ENCODE data around the gene EYS.

EYS gene

DNA sequence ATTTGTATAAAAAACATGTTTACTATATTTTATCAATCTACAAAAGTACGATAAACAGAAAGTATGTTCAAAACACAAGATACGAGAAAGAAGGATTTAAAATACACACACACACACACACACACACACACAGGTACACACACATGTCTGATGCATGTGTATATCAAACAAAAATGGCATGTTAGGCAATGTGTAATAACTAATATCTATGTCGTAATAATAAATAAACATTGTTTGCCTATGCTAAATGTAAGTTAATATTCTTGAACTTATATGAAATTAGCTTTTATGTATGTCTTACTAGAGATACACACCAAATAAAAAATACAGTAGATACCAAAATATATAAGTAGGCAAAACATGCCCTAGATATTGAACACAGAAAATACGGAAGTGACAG, 894.9 kb downstream of the EYS start:
- TF ChIP-seq, protein P1, sequence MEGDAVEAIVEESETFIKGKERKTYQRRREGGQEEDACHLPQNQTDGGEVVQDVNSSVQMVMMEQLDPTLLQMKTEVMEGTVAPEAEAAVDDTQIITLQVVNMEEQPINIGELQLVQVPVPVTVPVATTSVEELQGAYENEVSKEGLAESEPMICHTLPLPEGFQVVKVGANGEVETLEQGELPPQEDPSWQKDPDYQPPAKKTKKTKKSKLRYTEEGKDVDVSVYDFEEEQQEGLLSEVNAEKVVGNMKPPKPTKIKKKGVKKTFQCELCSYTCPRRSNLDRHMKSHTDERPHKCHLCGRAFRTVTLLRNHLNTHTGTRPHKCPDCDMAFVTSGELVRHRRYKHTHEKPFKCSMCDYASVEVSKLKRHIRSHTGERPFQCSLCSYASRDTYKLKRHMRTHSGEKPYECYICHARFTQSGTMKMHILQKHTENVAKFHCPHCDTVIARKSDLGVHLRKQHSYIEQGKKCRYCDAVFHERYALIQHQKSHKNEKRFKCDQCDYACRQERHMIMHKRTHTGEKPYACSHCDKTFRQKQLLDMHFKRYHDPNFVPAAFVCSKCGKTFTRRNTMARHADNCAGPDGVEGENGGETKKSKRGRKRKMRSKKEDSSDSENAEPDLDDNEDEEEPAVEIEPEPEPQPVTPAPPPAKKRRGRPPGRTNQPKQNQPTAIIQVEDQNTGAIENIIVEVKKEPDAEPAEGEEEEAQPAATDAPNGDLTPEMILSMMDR (IDR thresholded peaks at IDR 0.05): no peak

DNA sequence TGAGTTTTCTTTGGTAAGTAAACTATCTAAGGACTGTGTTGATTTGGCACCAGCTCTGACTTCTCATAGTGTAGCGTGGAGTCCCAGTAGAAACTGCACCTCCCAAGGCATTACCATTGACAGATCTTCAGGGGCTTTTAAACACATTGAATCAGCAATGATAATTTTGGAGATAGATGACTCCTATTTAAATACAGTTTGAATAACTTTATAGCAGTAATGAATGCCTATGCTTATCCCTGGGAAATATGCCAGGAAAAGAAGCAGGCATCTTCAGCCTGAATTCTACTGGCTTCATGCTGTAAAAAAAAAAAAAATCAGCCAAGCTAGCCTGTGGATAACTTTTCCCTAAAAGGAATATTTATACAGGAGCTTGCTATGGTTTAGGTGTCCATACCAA, 895.9 kb downstream of the EYS start:
- TF ChIP-seq, protein P1 (IDR thresholded peaks at IDR 0.05): no peak

DNA sequence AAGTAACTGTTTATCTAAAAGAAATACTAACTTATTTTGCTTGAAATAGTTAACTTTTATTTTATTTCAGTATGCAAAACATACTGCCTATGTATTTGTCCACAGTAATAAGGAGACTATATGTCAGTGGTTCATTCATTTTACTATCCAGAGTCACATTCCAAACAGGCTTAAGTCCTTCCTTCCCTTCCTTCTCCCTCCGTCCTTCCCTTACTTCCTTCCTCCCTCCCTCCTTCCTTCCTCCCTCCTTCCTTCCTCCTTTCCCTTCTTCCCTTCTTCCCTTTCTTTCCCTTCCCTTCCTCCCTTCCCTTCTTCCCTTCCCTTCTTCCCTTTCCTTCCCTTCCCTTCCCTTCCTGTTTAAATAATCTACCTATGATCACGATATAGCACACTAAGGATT, 899.2 kb downstream of the EYS start:
- TF ChIP-seq, protein P1 (IDR thresholded peaks at IDR 0.05): no peak

DNA sequence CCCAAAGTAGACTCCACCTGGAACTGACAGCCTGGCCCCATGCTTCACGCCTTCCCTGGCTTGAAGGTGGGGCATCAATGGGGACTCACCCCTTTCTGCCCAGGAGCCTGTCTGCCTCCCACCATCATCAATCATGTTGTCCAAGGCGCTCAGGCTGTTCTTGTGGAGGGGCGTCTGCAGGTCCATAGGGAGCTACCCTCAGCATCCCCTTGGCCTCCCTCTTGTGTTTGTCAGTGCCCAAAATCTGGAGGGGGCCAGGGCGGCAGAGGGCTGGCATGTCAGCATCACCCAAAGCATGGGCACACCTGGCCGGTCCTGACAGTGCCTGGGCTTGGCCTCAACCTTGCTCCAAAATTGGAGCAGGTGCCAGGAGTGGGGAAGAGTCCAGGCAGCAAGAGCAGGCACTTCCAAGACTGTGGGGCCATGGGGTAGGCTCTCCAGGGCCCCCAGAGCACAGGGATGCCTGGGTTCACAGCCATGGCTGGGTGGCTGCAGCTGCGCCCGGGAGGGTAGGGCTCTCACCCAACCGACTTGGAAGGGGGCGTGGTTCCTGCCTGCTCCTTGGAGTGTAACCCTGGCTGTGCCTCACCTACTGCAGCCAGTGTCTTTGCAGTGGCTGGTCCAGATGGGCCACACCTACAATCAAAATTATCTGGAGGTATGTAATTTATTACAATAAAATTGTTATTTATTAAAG, 903.4 kb downstream of the EYS start:
- TF ChIP-seq, protein P1 (IDR thresholded peaks at IDR 0.05): no peak

DNA sequence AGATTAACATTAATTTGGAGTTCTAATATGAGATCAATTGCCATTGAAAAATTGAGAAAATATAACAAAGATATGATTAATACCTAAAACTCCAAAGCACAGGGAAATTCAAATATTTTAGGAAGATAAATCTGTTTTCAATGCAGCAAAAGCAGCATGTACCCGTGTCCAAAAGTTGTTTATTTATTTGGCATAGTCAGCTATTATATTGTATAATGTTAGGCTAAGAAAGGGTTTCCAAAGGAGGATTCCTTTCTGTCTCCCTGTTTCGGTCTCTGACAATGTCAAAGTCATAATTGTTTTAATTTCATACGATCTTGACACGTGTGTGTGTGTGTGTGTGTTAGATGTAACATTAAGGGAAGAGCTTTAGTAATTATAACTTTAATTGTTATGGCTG, 914.5 kb downstream of the EYS start:
- TF ChIP-seq, protein P1 (IDR thresholded peaks at IDR 0.05): no peak

DNA sequence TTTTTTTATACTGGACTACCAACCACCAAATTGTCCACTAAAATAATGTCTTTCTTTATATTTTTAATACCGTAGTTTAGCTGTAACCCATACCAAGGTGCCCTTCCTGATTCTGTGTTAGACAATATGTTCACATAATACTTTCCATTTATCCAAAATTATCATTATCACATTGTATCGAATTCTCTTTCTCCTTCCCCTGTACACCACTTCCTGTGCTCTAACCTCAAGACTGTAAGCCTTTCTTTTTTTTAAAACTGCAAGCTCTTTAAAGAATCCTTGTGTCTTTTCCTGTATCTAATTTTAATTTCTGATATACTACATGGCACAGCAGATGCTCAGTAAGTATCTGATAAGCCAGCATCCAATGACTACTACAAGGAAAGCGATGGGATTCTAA, 917.5 kb downstream of the EYS start:
- TF ChIP-seq, protein P1 (IDR thresholded peaks at IDR 0.05): no peak

DNA sequence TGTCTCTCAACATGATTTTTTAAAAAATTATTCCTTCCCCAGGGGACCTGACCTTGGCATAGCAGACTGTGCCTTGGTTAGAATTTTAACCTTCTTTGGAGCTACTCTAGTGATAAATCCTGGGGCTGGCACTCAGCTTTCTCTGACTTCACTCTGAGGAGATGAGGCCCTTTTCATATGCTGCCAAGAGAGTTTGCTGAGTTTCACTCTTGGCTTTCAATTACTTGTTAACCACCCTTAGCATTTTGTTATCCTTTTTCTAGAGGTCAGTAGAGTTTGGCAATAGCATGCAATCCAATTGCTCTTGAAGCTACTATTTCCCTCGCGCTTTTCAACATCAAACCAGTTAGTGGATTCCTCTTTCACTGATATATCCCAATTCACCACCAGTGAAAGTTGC, 920.3 kb downstream of the EYS start:
- TF ChIP-seq, protein P1 (IDR thresholded peaks at IDR 0.05): no peak

DNA sequence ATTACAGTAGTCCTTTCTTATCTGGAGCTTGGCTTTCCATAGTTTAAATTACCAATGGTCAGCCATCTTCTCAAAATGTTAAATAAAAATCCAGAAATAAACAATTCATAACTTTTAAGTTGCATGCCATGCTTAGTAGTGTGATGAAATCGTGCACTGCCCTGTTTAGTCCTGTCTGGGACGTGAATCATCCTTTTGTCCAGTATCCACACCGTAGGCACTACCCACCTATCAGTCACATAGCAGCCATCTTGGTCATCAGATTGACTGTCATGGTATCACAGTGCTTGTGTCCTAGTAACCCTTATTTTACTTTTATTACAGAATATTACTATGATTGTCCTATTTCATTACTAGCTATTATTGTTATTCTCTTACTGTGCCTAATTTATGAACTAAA, 924.1 kb downstream of the EYS start:
- TF ChIP-seq, protein P1 (IDR thresholded peaks at IDR 0.05): no peak

All from LNCAP (cell line).